ENCODE measurements around the gene P2RY8. TPM values are rescaled to one million over a fixed set of nuclear protein-coding genes. Genes with fewer than 3 reads are reported as not detected.
"Not testable (repeated sequence)": the region's sequence is repeated elsewhere in the genome, so short reads cannot be mapped to it uniquely, and the experiment has no call there.

The P2RY8 gene, protein sequence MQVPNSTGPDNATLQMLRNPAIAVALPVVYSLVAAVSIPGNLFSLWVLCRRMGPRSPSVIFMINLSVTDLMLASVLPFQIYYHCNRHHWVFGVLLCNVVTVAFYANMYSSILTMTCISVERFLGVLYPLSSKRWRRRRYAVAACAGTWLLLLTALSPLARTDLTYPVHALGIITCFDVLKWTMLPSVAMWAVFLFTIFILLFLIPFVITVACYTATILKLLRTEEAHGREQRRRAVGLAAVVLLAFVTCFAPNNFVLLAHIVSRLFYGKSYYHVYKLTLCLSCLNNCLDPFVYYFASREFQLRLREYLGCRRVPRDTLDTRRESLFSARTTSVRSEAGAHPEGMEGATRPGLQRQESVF
- not detected in 2 replicates for total RNA-seq (2014; rRNA removed; shearing (Covaris generic))

GRCh38 chrX:1537031-1537715, at the start of gene P2RY8:
TSS of gene P2RY8 (minus strand) at chrX:1537185. CDS start at chrX:1466558, 70,627 bp downstream.
- no peak for DNase-seq (ENCODE audit: low read depth in 1 of 2, low spot score in 2 of 2)
- Histone ChIP-seq H3K4me1 (replicated peaks) (no peaks in the 10 kb centered on the region), H3K9me3 (replicated peaks) (no peaks in the 10 kb centered on the region), H3K36me3 (no peaks in the 10 kb centered on the region), H3K4me3 (no peak within 1 kb of the TSS), H3K27me3 (replicated peaks) (no peaks in the 10 kb centered on the region), H3K27ac (no peak within 1 kb of the TSS)

- no peak overlapping the region for H3K4me3 ChIP-seq
- DNase-seq (ENCODE audit: low read depth in 1 of 2, low spot score in 2 of 2), result no peak
- H3K36me3 ChIP-seq, result no peaks in the 10 kb centered on the region
- H3K27me3 ChIP-seq (replicated peaks), result no peaks in the 10 kb centered on the region
- peaks cover 7% of the 10 kb centered on the region for H3K4me1 ChIP-seq (replicated peaks)
- H3K9me3 ChIP-seq (replicated peaks), result no peaks in the 10 kb centered on the region
- H3K27ac ChIP-seq, result no peak overlapping the region
Measured at GRCh38 chrX:1584237-1585011, 47.4 kb upstream of the P2RY8 start.

DNA sequence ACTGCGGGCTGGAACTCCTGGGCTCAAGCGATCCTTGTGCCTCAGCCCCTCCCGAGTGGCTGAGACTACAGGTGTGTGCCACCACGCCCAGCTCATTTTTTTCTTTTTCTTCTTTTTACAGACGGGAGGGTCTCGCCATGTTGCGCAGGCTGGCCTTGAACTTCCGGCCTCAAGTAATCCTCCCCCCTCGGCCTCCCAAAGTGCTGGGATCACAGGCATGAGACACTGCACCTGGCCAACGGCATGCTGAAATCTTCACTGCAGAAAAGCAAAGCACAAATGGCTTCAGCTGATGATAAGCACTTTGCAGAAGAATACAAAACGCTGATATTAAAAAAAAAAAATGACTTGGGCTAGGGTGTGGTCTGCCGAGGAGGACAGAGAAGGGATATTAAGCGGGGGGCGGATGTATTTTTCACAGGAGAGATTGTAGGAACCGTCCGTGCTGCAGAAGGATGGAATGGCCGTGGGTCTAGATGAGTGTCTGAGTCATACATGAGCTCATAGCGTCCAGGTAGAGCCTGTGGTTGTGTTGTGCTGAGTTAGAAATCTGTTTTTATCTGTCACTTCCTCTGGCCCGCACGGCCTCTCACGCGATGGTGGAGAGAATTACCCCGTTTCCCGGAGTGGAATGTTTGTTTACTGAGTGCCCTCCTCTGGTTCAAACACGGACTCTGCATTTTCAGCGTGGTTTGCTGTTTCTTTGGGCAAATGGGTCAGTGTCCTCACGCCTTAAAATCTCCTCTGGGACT, 45.9 kb upstream of the P2RY8 start:
- peak; percentile 80 to 83 for DNase-seq (ENCODE audit: low read depth in 1 of 2, low spot score in 2 of 2)
- no peaks in the 10 kb centered on the region for H3K36me3 ChIP-seq
- H3K27ac ChIP-seq, result peak overlapping the region; percentile 53; the same call in 1 of the 2 replicates
- H3K4me1 ChIP-seq (replicated peaks), result peaks cover 7% of the 10 kb centered on the region
- H3K9me3 ChIP-seq (replicated peaks), result no peaks in the 10 kb centered on the region
- H3K27me3 ChIP-seq (replicated peaks), result no peaks in the 10 kb centered on the region
- no peak overlapping the region for H3K4me3 ChIP-seq

- H3K36me3 ChIP-seq, result no peaks in the 10 kb centered on the region
- no peaks in the 10 kb centered on the region for H3K9me3 ChIP-seq (replicated peaks)
- peaks cover 7% of the 10 kb centered on the region for H3K4me1 ChIP-seq (replicated peaks)
- H3K27ac ChIP-seq, result no peak overlapping the region
- H3K4me3 ChIP-seq, result no peak overlapping the region
- DNase-seq (ENCODE audit: low read depth in 1 of 2, low spot score in 2 of 2), result peak; percentile 52 to 72
- no peaks in the 10 kb centered on the region for H3K27me3 ChIP-seq (replicated peaks)
Measured at GRCh38 chrX:1581132-1581531, 44.1 kb upstream of the P2RY8 start.

GRCh38 chrX:1578511-1579173, 41.7 kb upstream of the P2RY8 start:
- Histone ChIP-seq H3K36me3 (no peaks in the 10 kb centered on the region), H3K27ac (no peak overlapping the region), H3K4me3 (no peak overlapping the region), H3K4me1 (replicated peaks) (peaks cover 7% of the 10 kb centered on the region), H3K9me3 (replicated peaks) (no peaks in the 10 kb centered on the region), H3K27me3 (replicated peaks) (no peaks in the 10 kb centered on the region)
- no peak for DNase-seq (ENCODE audit: low read depth in 1 of 2, low spot score in 2 of 2)

DNA sequence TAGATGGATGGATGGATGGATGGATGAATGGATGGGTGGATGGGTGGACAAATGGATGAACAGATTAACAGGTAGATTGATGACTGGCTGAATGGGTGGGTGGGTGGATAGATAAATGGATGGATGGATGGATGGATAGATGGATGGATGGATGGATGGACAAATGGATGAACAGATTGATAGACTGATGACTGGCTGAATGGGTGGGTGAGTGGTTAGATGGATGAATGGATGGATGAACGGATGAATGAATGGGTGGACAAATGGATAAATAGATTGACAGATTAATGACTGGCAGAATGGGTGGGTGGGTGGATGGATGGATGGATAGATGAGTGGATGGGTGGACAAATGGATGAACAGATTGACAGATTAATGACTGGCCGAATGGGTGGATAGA, 40.9 kb upstream of the P2RY8 start:
- Histone ChIP-seq H3K36me3 (no peaks in the 10 kb centered on the region), H3K27ac (no peak overlapping the region), H3K9me3 (replicated peaks) (no peaks in the 10 kb centered on the region)

GRCh38 chrX:1576201-1576992, 39.4 kb upstream of the P2RY8 start:
- no peaks in the 10 kb centered on the region for H3K27me3 ChIP-seq (replicated peaks)

More for the DNA sequence above, 40.9 kb upstream of the P2RY8 start:
- Histone ChIP-seq H3K4me3 (no peak overlapping the region), H3K4me1 (replicated peaks) (peaks cover 4% of the 10 kb centered on the region), H3K27me3 (replicated peaks) (no peaks in the 10 kb centered on the region)
- DNase-seq (ENCODE audit: low read depth in 1 of 2, low spot score in 2 of 2), result no peak

GRCh38 chrX:1574181-1574580, 37.2 kb upstream of the P2RY8 start:
- DNase-seq (ENCODE audit: low read depth in 1 of 2, low spot score in 2 of 2), result peak in 1 of 2 experiments; percentile 19
- not testable (repeated sequence) for H3K27me3 ChIP-seq (replicated peaks); H3K36me3 ChIP-seq

More at GRCh38 chrX:1576201-1576992, 39.4 kb upstream of the P2RY8 start:
- Histone ChIP-seq H3K4me3 (no peak overlapping the region), H3K9me3 (replicated peaks) (no peaks in the 10 kb centered on the region), H3K4me1 (replicated peaks) (no peaks in the 10 kb centered on the region), H3K36me3 (no peaks in the 10 kb centered on the region), H3K27ac (no peak overlapping the region)
- DNase-seq (ENCODE audit: low read depth in 1 of 2, low spot score in 2 of 2), result no peak

GRCh38 chrX:1564750-1565683, 28.0 kb upstream of the P2RY8 start:
- no peaks in the 10 kb centered on the region for H3K36me3 ChIP-seq
- no peaks in the 10 kb centered on the region for H3K9me3 ChIP-seq (replicated peaks)
- DNase-seq (ENCODE audit: low read depth in 1 of 2, low spot score in 2 of 2), result peak in 1 of 2 experiments; percentile 18
- H3K4me1 ChIP-seq (replicated peaks), result no peaks in the 10 kb centered on the region
- no peak overlapping the region for H3K4me3 ChIP-seq
- no peak overlapping the region for H3K27ac ChIP-seq
- H3K27me3 ChIP-seq (replicated peaks), result no peaks in the 10 kb centered on the region

More at GRCh38 chrX:1574181-1574580, 37.2 kb upstream of the P2RY8 start:
- not testable (repeated sequence) for H3K9me3 ChIP-seq (replicated peaks); H3K4me3 ChIP-seq; H3K27ac ChIP-seq; H3K4me1 ChIP-seq (replicated peaks)

DNA sequence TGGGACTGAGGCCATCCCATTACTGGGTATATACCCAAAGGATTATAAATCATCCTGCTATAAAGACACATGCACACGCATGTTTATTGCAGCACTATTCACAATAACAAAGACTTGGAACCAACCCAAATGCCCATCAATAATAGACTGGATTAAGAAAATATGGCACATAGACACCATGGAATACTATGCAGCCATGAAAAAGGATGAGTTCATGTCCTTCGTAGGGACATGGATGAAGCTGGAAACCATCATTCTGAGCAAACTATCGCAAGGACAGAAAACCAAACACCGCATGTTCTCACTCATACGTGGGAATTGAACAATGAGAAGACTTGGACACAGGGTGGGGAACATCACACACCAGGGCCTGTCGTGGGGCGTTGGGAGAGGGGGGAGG, 27.1 kb upstream of the P2RY8 start:
- not testable (repeated sequence) for H3K27me3 ChIP-seq (replicated peaks); H3K27ac ChIP-seq; H3K9me3 ChIP-seq (replicated peaks); H3K36me3 ChIP-seq; DNase-seq (ENCODE audit: low read depth in 1 of 2, low spot score in 2 of 2); H3K4me3 ChIP-seq; H3K4me1 ChIP-seq (replicated peaks)

DNA sequence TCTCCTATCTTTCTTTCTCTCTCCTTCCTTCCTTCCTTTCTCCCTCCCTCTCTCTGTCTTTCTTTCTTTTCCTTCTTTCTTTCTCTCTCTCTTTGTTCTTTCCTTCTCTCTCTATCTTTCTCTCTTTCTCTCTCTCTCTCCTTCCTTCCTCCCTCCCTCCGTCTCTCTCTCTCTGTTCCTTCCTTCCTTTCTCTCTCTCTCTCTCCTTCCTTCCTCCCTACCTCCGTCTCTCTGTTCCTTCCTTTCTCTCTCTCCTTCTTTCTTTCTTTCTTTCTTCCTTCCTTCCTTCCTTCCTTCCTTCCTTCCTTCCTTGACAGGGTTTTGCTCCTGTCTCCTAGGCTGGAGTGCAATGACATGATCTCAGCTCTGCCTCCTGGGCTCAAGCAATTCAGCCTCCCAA, 24.2 kb upstream of the P2RY8 start:
- Histone ChIP-seq H3K4me3 (no peak overlapping the region), H3K36me3 (no peaks in the 10 kb centered on the region), H3K4me1 (replicated peaks) (no peaks in the 10 kb centered on the region), H3K9me3 (replicated peaks) (no peaks in the 10 kb centered on the region), H3K27ac (no peak overlapping the region), H3K27me3 (replicated peaks) (no peaks in the 10 kb centered on the region)
- no peak for DNase-seq (ENCODE audit: low read depth in 1 of 2, low spot score in 2 of 2)

All from SJSA1 (cell line).